NCI-H2029 (cell line): ENCODE data around the gene ARHGAP29.

Source experiments
- DNase-seq: peaks from one replicate; lab custom pipeline; 2025; lab: John Stamatoyannopoulos, UW

The ARHGAP29 gene, protein sequence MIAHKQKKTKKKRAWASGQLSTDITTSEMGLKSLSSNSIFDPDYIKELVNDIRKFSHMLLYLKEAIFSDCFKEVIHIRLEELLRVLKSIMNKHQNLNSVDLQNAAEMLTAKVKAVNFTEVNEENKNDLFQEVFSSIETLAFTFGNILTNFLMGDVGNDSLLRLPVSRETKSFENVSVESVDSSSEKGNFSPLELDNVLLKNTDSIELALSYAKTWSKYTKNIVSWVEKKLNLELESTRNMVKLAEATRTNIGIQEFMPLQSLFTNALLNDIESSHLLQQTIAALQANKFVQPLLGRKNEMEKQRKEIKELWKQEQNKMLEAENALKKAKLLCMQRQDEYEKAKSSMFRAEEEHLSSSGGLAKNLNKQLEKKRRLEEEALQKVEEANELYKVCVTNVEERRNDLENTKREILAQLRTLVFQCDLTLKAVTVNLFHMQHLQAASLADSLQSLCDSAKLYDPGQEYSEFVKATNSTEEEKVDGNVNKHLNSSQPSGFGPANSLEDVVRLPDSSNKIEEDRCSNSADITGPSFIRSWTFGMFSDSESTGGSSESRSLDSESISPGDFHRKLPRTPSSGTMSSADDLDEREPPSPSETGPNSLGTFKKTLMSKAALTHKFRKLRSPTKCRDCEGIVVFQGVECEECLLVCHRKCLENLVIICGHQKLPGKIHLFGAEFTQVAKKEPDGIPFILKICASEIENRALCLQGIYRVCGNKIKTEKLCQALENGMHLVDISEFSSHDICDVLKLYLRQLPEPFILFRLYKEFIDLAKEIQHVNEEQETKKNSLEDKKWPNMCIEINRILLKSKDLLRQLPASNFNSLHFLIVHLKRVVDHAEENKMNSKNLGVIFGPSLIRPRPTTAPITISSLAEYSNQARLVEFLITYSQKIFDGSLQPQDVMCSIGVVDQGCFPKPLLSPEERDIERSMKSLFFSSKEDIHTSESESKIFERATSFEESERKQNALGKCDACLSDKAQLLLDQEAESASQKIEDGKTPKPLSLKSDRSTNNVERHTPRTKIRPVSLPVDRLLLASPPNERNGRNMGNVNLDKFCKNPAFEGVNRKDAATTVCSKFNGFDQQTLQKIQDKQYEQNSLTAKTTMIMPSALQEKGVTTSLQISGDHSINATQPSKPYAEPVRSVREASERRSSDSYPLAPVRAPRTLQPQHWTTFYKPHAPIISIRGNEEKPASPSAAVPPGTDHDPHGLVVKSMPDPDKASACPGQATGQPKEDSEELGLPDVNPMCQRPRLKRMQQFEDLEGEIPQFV

DNA sequence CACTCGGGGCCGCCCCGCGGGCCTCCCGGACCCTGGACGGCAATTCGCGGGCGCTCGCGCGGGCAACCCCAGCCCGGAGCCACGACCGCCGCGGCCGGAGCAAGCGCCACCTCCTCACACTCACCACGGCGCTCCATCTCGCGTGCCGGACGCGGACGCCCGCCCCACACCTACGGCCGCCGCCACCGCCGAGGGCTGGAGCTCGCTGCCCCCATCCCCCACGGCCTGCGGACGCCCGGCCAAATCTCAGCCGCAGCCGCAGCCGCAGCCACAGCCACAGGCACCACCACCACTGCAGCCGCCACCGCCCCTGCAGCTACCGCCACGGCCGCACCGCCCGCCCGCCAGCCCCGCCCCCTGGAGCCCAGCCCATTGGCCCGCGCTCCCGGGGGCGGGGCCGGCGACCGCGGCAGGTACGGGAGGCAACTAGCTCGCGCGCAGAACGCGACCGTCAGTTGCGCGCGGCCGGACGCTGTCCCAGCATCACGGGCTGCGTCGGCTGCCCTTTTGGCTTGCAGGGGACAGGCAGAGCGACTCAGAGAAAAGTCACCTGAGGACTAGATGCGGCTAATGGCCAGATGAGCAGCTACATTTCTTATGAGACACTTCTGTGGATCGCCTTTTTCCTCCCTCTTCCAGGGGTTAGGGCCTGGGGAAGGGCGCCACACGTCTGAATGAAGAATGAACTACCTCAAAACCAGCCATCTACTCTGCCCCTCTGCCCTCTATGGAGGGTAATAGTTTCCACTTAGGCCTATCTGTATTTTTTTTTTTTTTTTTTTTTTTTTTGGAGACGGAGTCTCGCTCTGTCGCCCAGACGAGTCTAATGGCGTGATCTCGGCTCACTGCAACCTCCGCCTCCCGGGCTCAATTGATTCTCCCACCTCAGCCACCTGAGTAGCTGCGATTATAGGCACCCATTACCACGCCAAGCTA is at the start of gene ARHGAP29:
TSS of gene ARHGAP29 (minus strand) at position 294 of the 936 bp plus-strand sequence. CDS start 5,973 bp downstream, outside the sequence.
- peak; percentile 89 for DNase-seq

DNA sequence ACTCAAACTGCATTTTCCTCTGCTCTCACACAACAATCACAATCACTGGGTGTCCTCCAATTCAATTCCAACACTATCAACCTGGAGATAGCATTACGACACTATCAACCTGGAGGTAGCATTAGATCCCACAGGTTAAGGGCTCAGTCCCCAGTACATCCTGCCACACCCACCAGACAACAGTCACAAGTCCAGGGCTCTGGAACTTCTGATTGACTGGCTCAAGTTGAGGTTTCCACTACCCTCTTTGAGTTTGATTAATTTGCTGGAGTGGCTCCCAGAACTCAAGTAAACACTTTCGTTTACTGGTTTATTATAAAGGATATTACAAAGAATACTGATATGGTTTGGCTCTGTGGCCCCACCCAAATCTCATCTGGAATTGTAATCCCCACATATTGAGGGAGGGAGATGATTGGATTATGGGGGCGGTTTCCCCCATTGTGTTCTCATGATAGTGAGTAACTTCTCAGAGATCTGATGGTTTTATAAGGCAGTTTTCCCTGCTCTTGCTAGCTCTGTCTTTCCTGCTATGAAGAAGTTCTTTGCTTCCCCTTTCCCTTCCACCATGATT is 49.6 kb upstream of the ARHGAP29 start:
- no peak for DNase-seq

DNA sequence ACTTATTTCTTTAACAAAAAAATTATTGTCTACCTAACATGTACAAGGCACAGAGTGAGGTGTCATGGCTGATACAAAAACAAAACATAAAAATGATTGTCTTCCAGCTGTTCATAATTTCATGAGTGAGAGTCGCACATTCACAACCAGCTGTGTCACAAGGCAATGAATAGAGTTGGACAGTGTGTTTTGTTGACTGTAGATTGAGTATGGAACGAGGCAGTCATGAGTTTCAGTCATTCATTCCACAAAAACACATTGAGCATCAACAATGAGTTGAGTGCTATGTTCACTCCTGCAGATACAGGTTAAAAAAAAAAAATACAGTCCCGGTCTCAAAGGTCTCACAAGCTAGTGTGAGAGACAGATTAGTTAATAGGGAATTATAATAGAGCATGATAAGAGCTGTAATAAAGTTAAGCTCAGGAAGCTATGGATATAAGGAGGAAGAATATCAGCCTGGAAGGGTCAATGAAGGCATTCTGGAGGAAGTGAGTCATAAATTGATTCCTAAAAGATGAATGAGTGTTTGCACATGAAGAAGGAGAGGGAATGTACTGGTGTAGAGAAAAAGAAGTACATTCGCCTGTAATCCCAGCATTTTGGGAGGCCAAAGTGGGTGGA is 47.8 kb upstream of the ARHGAP29 start:
- no peak for DNase-seq

DNA sequence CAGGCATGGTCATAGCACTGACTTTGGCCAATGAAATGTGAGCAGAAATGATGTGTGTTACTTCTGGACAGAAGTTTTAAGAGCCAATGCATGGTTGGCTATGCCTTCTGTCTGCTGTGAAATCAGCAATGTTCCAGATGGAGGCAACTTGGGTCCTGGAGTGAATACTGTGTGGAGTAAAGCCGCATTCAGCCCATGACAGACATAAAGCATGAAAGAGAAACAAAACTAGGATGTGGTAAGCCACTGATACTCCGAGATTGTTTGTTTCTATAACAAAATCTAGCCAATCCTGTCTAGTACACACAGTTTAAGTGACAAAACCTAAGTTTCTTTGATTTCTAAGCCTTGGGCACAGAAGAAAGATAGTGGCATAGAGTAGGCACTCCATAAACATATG is 47.1 kb upstream of the ARHGAP29 start:
- DNase-seq: no peak

DNA sequence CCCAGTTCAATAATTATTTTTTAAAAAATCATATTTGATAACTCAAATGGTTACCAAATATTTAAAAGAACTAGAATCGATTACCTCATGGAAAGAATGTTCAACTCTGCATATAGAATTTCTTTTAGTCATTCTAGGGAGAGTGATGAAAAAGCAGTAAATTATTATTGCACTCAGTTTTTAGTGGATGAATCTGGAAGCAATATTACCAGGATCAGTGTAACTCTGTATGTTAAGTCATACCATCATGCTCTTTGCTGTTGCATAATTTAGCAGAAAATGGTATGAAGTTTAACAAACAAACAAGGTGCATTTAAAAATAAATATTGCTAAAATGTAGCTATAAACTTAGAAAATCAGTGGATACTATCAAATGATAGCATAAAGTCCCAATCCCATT is 46.1 kb upstream of the ARHGAP29 start:
- no peak for DNase-seq

DNA sequence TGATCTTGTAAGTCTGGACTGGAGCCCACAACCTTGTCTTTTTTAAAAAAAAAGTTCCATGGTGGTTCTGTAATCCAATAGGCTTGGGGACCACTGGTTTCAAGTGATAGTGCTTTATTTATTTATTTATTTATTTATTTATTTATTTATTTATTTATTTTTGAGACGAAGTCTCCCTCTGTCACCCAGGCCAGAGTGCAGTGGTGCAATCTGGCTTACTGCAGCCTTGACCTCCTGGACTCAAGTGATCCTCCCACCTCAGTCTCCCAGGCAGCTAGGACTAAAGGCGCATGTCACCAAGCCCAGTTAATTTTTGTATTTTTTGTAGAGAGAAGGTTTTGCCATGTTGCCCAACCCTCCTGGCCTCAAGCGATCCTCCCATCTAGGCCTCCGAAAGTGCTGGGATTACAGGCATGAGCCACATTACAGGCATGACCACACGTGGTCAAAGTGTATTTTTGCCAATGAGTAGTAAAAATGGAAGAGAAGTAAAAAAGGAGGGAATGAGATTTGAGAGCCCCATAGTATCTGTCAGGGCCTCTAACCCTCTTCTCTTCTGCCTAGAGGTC is 44.8 kb upstream of the ARHGAP29 start:
- no peak for DNase-seq

DNA sequence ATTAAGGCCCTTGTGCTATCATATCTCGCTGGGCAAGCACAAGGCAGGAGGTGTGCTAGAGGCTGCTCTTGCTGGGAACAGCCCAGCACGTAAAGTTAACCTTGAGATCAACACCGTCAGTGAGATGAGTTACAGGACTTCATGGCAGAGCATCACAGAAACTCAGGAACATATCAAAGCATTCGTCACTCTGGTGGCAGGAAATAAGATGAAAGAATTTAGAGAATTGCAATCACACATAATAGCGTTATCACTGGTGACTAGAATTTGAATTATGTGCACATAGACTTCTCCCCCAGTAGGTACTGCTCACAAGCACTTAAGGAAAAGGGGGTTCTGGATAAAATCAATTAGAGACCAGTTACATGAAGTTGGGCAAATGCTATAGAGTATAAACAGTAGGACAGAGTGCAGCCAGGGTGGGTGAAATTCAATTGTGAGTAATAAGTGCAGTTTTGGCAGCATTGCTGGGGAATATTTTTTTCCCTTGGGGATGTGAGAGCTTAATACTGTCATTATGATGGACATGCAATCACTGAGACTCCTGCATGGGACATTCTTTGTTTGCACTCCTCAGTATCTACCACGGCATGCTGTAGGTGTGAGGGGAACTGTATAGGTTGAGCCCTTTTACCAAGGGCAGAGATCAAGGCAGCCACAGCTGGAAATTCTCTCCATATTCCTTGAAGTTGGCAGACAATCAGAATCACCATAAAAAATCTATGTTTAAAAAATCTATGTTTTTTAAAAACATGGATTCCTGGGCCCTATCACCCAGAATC is 44.2 kb upstream of the ARHGAP29 start:
- DNase-seq: no peak

DNA sequence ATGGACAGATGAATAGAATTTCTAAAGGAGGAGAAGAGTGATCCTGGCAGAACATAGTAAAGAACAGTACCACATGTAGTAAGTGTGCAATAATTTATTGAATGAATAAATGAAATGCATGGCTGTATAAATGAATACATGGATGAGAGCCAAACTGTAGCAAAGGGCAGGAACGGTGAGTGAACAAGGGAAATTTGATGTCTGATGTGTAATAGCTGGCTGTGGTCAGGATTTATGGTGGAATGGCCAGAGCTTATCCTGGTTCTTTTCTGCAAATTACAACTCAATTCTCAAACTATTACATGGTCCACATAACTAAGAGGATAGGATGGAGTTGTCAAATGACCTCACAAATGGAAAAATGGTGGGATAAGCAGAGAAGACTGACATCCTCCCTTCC is 43.2 kb upstream of the ARHGAP29 start:
- no peak for DNase-seq

DNA sequence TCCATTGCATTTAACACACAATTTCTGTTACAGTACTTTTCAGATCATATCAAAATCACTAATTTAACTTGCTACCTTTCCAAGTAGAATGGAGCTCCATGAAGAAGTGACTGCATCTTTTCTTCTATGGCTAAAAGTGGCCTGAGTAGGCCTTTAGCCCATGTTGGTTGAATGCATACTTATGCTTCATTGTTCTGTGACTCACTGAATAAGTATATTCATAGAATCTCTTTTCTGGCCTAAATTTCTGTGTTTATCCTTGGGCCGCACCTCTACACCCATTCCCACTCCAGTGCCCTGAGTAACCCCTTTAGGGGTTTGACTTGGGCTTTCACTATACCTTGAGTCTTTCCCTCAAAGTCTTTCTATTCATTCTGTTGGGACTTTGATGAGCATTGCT is 42.1 kb upstream of the ARHGAP29 start:
- no peak for DNase-seq

DNA sequence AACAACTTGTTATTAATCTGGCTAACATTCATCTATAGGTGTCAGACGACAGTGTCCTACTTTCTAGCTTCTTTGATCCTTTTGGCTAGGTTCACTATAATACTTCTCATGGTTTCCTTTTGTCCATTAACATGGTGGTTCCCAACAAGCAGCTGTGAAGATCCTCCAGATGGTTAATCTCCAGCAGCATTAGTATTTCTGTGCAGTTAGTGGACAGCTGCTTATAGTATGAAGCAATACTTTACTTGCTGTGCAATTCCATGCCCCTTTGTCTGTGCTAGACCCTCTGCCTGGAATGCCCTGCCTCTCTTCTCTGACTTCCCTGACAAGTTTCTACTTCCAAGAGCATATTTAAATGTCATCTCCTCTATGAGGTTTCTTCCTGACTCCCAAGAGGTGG is 41.7 kb upstream of the ARHGAP29 start:
- DNase-seq: no peak

DNA sequence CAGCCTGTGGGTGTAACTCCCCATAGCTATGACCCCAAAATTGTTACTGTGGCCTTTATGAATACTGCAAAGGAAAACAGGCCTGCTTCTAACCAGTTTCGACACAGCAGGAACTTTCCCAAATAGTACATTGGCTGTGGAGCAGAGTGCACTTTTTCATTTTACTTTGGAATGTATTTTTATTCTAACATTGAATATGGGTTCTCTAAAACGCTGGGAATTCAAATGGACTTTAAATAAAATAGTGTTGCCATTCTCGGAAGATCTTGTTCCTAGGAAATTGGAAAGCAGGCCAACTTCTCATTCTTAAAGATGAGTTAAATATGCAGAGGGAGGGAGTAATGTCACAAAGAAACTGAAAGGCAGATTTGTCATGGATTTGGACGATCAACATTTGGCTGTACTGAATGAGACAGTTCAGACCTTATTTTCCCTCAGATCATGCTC is 39.6 kb upstream of the ARHGAP29 start:
- no peak for DNase-seq

DNA sequence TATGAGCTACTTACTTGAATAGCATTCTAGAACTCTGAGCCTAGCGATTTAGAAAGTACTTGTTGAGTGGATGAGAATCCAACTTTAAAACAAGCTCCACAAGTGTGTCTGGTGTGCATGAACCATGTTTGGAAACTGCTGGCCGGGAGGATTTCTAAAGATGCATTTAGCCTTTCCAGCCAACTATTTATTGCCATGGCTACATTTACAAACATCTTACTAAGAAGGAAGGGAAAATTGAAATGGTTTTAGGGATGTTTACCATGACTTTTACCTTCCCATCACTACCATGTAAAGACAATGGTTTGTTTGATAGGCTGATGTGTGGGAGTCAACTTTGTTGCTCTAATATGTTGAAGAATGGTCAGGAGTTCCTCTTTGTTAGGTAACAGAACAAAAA is 37.7 kb upstream of the ARHGAP29 start:
- DNase-seq: no peak

DNA sequence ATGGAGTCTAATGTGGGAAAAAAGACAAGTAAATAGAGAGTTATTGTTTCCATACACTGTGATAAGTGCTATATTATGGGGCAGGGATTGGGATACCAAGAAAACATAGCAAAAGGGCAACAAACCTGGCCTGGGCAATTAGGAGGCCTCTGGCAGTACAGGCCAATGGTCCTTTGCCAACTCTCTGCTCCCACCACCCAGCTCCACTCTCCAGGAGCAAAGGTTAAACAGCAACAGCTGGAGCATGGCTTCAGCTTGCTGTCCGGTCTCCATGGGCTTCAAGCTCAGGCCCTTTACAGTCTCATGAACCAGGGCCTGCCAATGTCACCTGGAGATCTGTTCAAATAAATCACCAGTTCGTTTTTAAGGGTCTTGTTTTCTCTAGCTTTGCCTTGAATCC is 37.2 kb upstream of the ARHGAP29 start:
- no peak for DNase-seq

DNA sequence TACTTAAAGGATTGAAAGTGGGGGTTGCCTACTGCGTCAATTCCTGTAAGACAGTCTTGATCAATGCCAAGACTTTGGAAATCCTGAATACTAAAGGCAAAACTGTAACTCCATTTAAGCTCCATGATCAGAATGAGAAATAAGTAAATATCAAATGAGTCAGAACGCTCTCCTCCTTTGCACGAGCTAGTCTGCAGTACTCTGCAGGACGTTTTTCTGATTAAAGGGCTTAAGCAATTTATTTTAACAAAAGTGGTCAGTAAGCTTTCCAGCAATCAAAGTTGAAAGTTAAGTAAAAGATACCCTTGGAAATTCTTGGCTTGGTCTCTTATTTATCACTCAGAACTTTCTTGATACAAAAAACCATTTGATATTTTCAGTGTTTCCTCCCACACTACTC is 35.7 kb upstream of the ARHGAP29 start:
- DNase-seq: no peak

DNA sequence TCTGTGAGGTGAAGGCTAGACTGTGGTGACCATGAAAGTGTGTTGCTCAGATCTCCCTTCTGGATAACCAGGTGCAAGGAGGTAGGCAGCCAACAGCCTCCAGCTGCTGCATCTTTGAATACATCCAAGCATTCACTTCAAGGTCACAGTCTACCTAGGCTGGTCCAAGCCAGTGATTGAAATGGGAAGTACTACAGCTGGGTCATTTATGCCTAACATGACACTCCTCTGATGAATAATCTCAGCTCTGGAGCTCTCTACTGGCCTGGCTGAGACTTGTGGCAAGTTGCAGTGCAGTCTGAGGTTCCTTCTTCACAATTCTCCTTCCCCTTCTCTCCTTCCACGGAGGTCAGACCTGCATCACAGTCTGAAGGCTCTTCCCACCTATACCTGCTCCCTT is 35.0 kb upstream of the ARHGAP29 start:
- no peak for DNase-seq

DNA sequence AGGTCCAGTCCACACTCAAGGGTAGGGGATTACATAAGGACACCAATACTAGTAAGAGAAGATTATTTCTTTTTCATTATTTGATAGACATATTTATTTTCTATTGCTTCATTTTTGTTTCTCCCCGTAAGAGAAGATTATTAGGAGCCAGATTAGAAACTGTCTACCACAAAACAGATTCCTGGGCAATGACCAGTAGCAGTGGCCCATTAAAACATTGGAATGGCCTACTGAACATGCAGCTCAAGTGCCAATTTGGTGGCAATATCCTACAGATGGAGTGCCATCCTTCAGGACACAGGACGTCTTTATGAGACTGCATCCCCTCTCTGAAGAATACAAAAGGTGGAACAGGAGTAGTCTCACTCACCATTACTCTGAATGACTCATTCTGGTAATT is 34.0 kb upstream of the ARHGAP29 start:
- no peak for DNase-seq

DNA sequence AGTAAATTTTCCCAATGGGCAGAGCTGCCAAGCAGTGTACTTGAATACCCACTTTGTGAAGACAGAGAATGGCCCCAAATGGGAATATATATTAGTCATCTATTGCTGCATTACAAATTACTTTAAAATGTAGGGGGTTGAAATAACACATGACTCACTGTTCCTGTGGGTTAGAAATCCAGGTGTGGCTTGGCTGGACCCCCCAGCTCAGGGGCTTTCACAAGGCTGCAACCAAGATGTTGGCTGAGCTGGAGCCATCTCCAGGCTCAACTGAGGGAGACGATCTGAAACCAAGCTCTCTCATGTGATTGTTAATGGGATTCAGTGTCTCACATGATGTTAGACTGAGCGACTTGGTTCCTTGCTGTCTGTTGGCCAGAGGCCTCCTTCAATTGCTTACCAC is 33.4 kb upstream of the ARHGAP29 start:
- no peak for DNase-seq

DNA sequence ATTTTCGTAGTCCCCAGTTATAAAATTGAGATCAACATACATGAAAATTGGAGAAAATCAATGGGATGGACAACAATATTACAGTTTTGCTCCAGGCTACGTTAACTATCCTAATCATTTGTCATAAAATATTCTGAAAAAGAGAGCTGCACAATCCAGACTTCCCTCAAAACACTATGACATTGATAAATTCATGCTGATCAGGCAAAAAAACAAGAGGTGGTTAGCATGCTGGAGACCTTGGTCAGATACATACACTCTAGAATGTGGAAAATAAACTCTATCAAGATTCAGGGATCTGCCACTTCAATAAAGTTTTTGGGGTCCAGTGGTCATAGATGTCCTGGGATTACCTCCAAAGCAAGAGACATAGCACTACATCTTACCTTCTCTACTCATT is 32.5 kb upstream of the ARHGAP29 start:
- DNase-seq: no peak

DNA sequence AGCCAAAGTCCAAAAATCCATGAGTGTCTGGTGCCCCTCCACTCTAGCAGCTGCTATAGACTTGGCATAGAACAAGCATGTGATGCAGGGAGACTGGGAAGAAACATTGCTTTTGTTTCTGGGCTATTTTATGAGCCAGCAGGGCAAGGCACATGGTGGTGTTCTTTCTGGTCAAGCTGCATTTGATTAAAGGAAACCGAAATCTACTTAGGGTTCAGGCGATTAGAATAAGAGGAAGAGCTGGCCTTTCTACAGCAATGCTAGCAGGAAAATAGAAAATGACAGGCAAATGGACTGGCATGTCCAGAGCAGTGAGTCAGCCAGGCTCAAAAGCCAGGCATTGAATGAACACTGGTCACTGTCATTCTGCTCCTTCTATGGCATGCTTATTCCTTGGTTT is 28.5 kb upstream of the ARHGAP29 start:
- DNase-seq: no peak
